ENCODE measurements around the gene COX17. TPM values are rescaled to one million over a fixed set of nuclear protein-coding genes. Genes with fewer than 3 reads are reported as not detected.
A peak's percentile ranks its signal among the peaks of the same experiment; 100 is the strongest.

The COX17 gene
- total RNA-seq, 2 donors from 2014 or later: 54.1 to 73.7 TPM

- H3K9ac ChIP-seq (ENCODE audit: extremely low read depth, low read length, poor library complexity, severe bottlenecking): no peak overlapping the region
- peak; percentile 81 for TF ChIP-seq CTCF (conservative IDR thresholded peaks at IDR 0.05)
- H3K27me3 ChIP-seq (ENCODE audit: control insufficient read depth, insufficient read depth, low read length, poor library complexity, severe bottlenecking): no peaks in the 10 kb centered on the region
- Mint-ChIP-seq H3K4me1 (no peaks in the 10 kb centered on the region), H3K4me3 (no peak overlapping the region), H3K36me3 (ENCODE audit: low read depth) (no peaks in the 10 kb centered on the region), H3K9me3 (peaks cover 20% of the 10 kb centered on the region), H3K27ac (no peak overlapping the region), H3K27me3 (ENCODE audit: insufficient read depth) (peaks cover 20% of the 10 kb centered on the region)
- no peak overlapping the region for H3K27ac ChIP-seq (ENCODE audit: low read depth, low read length)
- no peaks in the 10 kb centered on the region for H3K4me1 ChIP-seq (ENCODE audit: control insufficient read depth, insufficient read depth, low read length)
- H3K36me3 ChIP-seq (ENCODE audit: control insufficient read depth, insufficient read depth, low read length): no peaks in the 10 kb centered on the region
- peaks cover 7% of the 10 kb centered on the region for H3K9me3 ChIP-seq (ENCODE audit: control insufficient read depth, low read length)
- WGBS, 2 experiments (ENCODE audit: insufficient coverage in 1 of 2, insufficient read length in 1 of 2): 44 to 56% methylated on average over 2 to 3 of the region's 4 CpGs
- DNase-seq: no peak
- H3K4me3 ChIP-seq (ENCODE audit: low read length): no peak overlapping the region
These were observed 12.9 kb upstream of the COX17 start for GRCh38 chr3:119690043-119690656.

GRCh38 chr3:119683421-119683820 is 6.2 kb upstream of the COX17 start:
- no peaks in the 10 kb centered on the region for H3K36me3 Mint-ChIP-seq (ENCODE audit: low read depth)
- no peak overlapping the region for H3K27ac ChIP-seq (ENCODE audit: low read depth, low read length)
- no peaks in the 10 kb centered on the region for H3K27me3 ChIP-seq (ENCODE audit: control insufficient read depth, insufficient read depth, low read length, poor library complexity, severe bottlenecking)
- no peaks in the 10 kb centered on the region for H3K36me3 ChIP-seq (ENCODE audit: control insufficient read depth, insufficient read depth, low read length)
- no peak for TF ChIP-seq CTCF (conservative IDR thresholded peaks at IDR 0.05)
- peaks cover 7% of the 10 kb centered on the region for H3K4me1 Mint-ChIP-seq
- H3K4me1 ChIP-seq (ENCODE audit: control insufficient read depth, insufficient read depth, low read length): no peaks in the 10 kb centered on the region
- no peak overlapping the region for H3K4me3 Mint-ChIP-seq
- peaks cover 20% of the 10 kb centered on the region for H3K9me3 Mint-ChIP-seq
- WGBS, 2 experiments (ENCODE audit: insufficient coverage in 1 of 2, insufficient read length in 1 of 2): 60 to 75% methylated on average over 1 of the region's 1 CpG
- no peak overlapping the region for H3K9ac ChIP-seq (ENCODE audit: extremely low read depth, low read length, poor library complexity, severe bottlenecking)
- no peak for DNase-seq
- H3K27ac Mint-ChIP-seq: no peak overlapping the region
- H3K9me3 ChIP-seq (ENCODE audit: control insufficient read depth, low read length): peaks cover 7% of the 10 kb centered on the region
- peaks cover 8% of the 10 kb centered on the region for H3K27me3 Mint-ChIP-seq (ENCODE audit: insufficient read depth)
- no peak overlapping the region for H3K4me3 ChIP-seq (ENCODE audit: low read length)

GRCh38 chr3:119681279-119681678 is 4.1 kb upstream of the COX17 start:
- Histone ChIP-seq H3K27me3 (ENCODE audit: control insufficient read depth, insufficient read depth, low read length, poor library complexity, severe bottlenecking) (no peaks in the 10 kb centered on the region), H3K9ac (ENCODE audit: extremely low read depth, low read length, poor library complexity, severe bottlenecking) (no peak overlapping the region), H3K36me3 (ENCODE audit: control insufficient read depth, insufficient read depth, low read length) (no peaks in the 10 kb centered on the region), H3K4me3 (ENCODE audit: low read length) (no peak overlapping the region), H3K27ac (ENCODE audit: low read depth, low read length) (no peak overlapping the region), H3K4me1 (ENCODE audit: control insufficient read depth, insufficient read depth, low read length) (no peaks in the 10 kb centered on the region), H3K9me3 (ENCODE audit: control insufficient read depth, low read length) (no peaks in the 10 kb centered on the region)
- Mint-ChIP-seq H3K27ac (no peak overlapping the region), H3K36me3 (ENCODE audit: low read depth) (no peaks in the 10 kb centered on the region), H3K9me3 (peaks cover 7% of the 10 kb centered on the region), H3K27me3 (ENCODE audit: insufficient read depth) (peaks cover 3% of the 10 kb centered on the region), H3K4me1 (peaks cover 15% of the 10 kb centered on the region), H3K4me3 (no peak overlapping the region)
- DNase-seq: no peak
- peak; percentile 72 for TF ChIP-seq CTCF (conservative IDR thresholded peaks at IDR 0.05)
- 85% methylated on average over 1 of the region's 1 CpG; no CpG with 5 or more reads in 1 of the 2 experiments for WGBS, 2 experiments (ENCODE audit: insufficient coverage in 1 of 2, insufficient read length in 1 of 2)

Data from endodermal cell (in vitro differentiated cells).